Measurements from ENCODE around the gene PIK3AP1.
A peak's percentile ranks its signal among the peaks of the same experiment; 100 is the strongest.

The PIK3AP1 gene

GRCh38 chr10:96613576-96613975, 106.7 kb downstream of the PIK3AP1 start:
- TF ChIP-seq, protein P1, sequence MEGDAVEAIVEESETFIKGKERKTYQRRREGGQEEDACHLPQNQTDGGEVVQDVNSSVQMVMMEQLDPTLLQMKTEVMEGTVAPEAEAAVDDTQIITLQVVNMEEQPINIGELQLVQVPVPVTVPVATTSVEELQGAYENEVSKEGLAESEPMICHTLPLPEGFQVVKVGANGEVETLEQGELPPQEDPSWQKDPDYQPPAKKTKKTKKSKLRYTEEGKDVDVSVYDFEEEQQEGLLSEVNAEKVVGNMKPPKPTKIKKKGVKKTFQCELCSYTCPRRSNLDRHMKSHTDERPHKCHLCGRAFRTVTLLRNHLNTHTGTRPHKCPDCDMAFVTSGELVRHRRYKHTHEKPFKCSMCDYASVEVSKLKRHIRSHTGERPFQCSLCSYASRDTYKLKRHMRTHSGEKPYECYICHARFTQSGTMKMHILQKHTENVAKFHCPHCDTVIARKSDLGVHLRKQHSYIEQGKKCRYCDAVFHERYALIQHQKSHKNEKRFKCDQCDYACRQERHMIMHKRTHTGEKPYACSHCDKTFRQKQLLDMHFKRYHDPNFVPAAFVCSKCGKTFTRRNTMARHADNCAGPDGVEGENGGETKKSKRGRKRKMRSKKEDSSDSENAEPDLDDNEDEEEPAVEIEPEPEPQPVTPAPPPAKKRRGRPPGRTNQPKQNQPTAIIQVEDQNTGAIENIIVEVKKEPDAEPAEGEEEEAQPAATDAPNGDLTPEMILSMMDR (IDR thresholded peaks at IDR 0.05; ENCODE audit: insufficient read depth, low read depth, low read length, missing control alignments) = no peak
- DNase-seq (ENCODE audit: low read depth) = peak; percentile 55
- no peak overlapping the region for H3K4me3 ChIP-seq (ENCODE audit: low read length)

GRCh38 chr10:96612055-96612830, 108.1 kb downstream of the PIK3AP1 start:
- no peak overlapping the region for H3K4me3 ChIP-seq (ENCODE audit: low read length)
- DNase-seq (ENCODE audit: low read depth) = no peak
- TF ChIP-seq, protein P1 (IDR thresholded peaks at IDR 0.05; ENCODE audit: insufficient read depth, low read depth, low read length, missing control alignments) = no peak

GRCh38 chr10:96610817-96611216, 109.5 kb downstream of the PIK3AP1 start:
- TF ChIP-seq, protein P1 (IDR thresholded peaks at IDR 0.05; ENCODE audit: insufficient read depth, low read depth, low read length, missing control alignments) = no peak
- no peak for DNase-seq (ENCODE audit: low read depth)
- no peak overlapping the region for H3K4me3 ChIP-seq (ENCODE audit: low read length)

DNA sequence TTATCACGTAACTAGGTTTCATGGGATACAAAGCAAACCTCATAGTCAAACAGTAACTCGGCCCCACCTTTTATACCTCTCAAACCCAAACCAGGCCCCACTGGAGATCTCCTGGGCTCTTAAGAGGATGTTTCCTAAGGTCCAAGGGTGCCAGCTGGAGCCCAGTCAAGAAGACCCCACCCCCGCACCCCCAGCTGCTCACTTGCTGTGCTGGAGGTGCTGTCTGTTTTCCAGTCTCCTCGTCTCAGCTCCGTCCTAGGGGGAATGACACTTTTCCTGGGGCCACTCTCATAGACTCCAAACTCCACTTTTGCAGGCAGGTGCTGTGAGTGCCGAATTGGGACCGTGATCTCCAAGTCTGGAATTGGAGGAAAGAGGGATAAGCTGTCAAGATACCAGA, 110.8 kb downstream of the PIK3AP1 start:
- no peak for DNase-seq (ENCODE audit: low read depth)
- TF ChIP-seq, protein P1 (IDR thresholded peaks at IDR 0.05; ENCODE audit: insufficient read depth, low read depth, low read length, missing control alignments) = no peak
- H3K4me3 ChIP-seq (ENCODE audit: low read length) = no peak overlapping the region

DNA sequence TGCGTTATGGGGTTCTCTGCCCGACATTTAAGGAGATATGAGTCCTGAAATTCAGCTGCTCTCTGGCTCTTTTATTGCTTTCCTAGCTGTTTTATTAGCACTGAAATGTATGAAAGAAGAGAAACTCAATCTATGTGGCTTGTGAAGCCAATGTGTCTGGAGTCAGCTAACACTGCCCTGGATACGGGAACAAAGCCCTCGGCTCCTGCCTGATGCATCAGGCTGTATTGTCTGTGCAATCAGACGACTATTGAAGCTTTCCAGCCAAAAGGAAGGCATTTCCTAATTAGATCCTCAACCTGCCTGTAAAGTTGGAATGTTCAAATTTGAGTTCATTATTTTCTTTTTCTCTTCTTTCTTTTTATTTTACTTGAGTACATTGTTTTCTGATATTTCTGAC, 111.5 kb downstream of the PIK3AP1 start:
- DNase-seq (ENCODE audit: low read depth) = no peak

GRCh38 chr10:96608262-96608661, 112.1 kb downstream of the PIK3AP1 start:
- TF ChIP-seq, protein P1 (IDR thresholded peaks at IDR 0.05; ENCODE audit: insufficient read depth, low read depth, low read length, missing control alignments) = no peak
- no peak overlapping the region for H3K4me3 ChIP-seq (ENCODE audit: low read length)
- no peak for DNase-seq (ENCODE audit: low read depth)

More for the DNA sequence above, 111.5 kb downstream of the PIK3AP1 start:
- H3K4me3 ChIP-seq (ENCODE audit: low read length) = no peak overlapping the region
- TF ChIP-seq, protein P1 (IDR thresholded peaks at IDR 0.05; ENCODE audit: insufficient read depth, low read depth, low read length, missing control alignments) = no peak

DNA sequence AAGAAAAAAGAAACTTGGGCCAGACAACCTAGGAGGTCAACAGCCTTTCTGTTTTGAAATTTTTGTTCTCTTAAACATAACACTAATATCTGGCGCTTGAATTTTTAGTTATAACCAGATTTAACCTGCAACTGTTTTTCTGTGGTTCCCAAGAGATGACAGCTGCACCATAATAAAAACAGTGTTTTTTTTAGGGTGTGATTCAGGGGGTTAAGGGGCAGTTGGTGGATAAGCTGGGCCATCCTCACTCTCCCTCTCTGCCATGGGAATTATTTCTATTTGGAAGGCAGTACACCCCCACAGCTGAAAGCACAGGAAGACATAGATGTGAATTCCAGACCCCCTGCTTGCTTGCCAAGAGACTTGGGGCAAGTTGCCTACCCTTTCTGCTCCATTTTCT, 113.4 kb downstream of the PIK3AP1 start:
- H3K4me3 ChIP-seq (ENCODE audit: low read length) = no peak overlapping the region
- TF ChIP-seq, protein P1 (IDR thresholded peaks at IDR 0.05; ENCODE audit: insufficient read depth, low read depth, low read length, missing control alignments) = no peak
- DNase-seq (ENCODE audit: low read depth) = no peak
